ENCODE measurements around the gene PIP5KL1.

PIP5KL1 gene

GRCh38 chr9:127937388-127938297, 7.1 kb upstream of the PIP5KL1 start, which contains the start of gene DPM2:
Gene DPM2, minus strand, starts transcription at chr9:127937854. Its CDS starts 34 bp downstream, at chr9:127937820.
- peak; percentile 89 for DNase-seq (ENCODE audit: low read depth, low spot score)
- H3K4me3 ChIP-seq (ENCODE audit: low read length) = peak within 1 kb of the TSS; percentile 97

GRCh38 chr9:127937056-127937387, 6.4 kb upstream of the PIP5KL1 start:
- no peak for DNase-seq (ENCODE audit: low read depth, low spot score)

GRCh38 chr9:127936347-127936852, 5.8 kb upstream of the PIP5KL1 start:
- peak overlapping the region; percentile 97 for H3K4me3 ChIP-seq (ENCODE audit: low read length)
- no peak for DNase-seq (ENCODE audit: low read depth, low spot score)

More at GRCh38 chr9:127937056-127937387, 6.4 kb upstream of the PIP5KL1 start:
- peak overlapping the region; percentile 97 for H3K4me3 ChIP-seq (ENCODE audit: low read length)

- DNase-seq (ENCODE audit: low read depth, low spot score) = no peak
- no peak overlapping the region for H3K4me3 ChIP-seq (ENCODE audit: low read length)
Observed at GRCh38 chr9:127935765-127936221, 5.2 kb upstream of the PIP5KL1 start.

GRCh38 chr9:127934986-127935385, 4.4 kb upstream of the PIP5KL1 start:
- no peak for DNase-seq (ENCODE audit: low read depth, low spot score)
- H3K4me3 ChIP-seq (ENCODE audit: low read length) = no peak overlapping the region

GRCh38 chr9:127934248-127934647, 3.7 kb upstream of the PIP5KL1 start:
- H3K4me3 ChIP-seq (ENCODE audit: low read length) = no peak overlapping the region
- DNase-seq (ENCODE audit: low read depth, low spot score) = no peak

- DNase-seq (ENCODE audit: low read depth, low spot score) = no peak
- no peak overlapping the region for H3K4me3 ChIP-seq (ENCODE audit: low read length)
Observed at GRCh38 chr9:127931092-127931881, 710 bp upstream of the PIP5KL1 start.

- H3K4me3 ChIP-seq (ENCODE audit: low read length) = no peak overlapping the region
Observed at GRCh38 chr9:127929625-127929979, 975 bp downstream of the PIP5KL1 start.

GRCh38 chr9:127928676-127929624, 1.6 kb downstream of the PIP5KL1 start:
- no peak for DNase-seq (ENCODE audit: low read depth, low spot score)
- no peak overlapping the region for H3K4me3 ChIP-seq (ENCODE audit: low read length)

More at GRCh38 chr9:127929625-127929979, 975 bp downstream of the PIP5KL1 start:
- DNase-seq (ENCODE audit: low read depth, low spot score) = no peak

GRCh38 chr9:127927988-127928675, 2.4 kb downstream of the PIP5KL1 start:
- no peak overlapping the region for H3K4me3 ChIP-seq (ENCODE audit: low read length)
- no peak for DNase-seq (ENCODE audit: low read depth, low spot score)

- no peak for DNase-seq (ENCODE audit: low read depth, low spot score)
- no peak overlapping the region for H3K4me3 ChIP-seq (ENCODE audit: low read length)
Observed at GRCh38 chr9:127927201-127927987, 3.2 kb downstream of the PIP5KL1 start.

GRCh38 chr9:127926906-127927200, 3.7 kb downstream of the PIP5KL1 start:
- no peak overlapping the region for H3K4me3 ChIP-seq (ENCODE audit: low read length)
- no peak for DNase-seq (ENCODE audit: low read depth, low spot score)

- no peak for DNase-seq (ENCODE audit: low read depth, low spot score)
- H3K4me3 ChIP-seq (ENCODE audit: low read length) = no peak overlapping the region
Observed at GRCh38 chr9:127925959-127926905, 4.3 kb downstream of the PIP5KL1 start.

- DNase-seq (ENCODE audit: low read depth, low spot score) = no peak
- no peak overlapping the region for H3K4me3 ChIP-seq (ENCODE audit: low read length)
Observed at GRCh38 chr9:127924736-127925444, 5.7 kb downstream of the PIP5KL1 start.

GRCh38 chr9:127923771-127924170, 6.8 kb downstream of the PIP5KL1 start:
- DNase-seq (ENCODE audit: low read depth, low spot score) = no peak
- no peak overlapping the region for H3K4me3 ChIP-seq (ENCODE audit: low read length)

- no peak overlapping the region for H3K4me3 ChIP-seq (ENCODE audit: low read length)
- no peak for DNase-seq (ENCODE audit: low read depth, low spot score)
Observed at GRCh38 chr9:127923046-127923445, 7.5 kb downstream of the PIP5KL1 start.

Measured in Jurkat, Clone E6-1 (cell line).